Left ventricle myocardium inferior (tissue), 1 donor: ENCODE measurements around the gene SETD3. TPM values are rescaled to one million over a fixed set of nuclear protein-coding genes. Genes with fewer than 3 reads are reported as not detected.

Experiments
- DNase-seq: peaks from one replicate; pipeline ENCODE4 v3.0.0-alpha.2; 2020
- H3K27ac ChIP-seq: fragments of 200-600 bp; replicated peaks from 2 replicates; pipeline ENCODE4 v1.8.0; 2021
- H3K27me3 ChIP-seq: fragments of 200-600 bp; 2 replicates; pipeline ENCODE4 v1.8.0; 2021; ENCODE audit warnings: low read depth
- H3K36me3 ChIP-seq: fragments of 200-600 bp; 2 replicates; pipeline ENCODE4 v1.8.0; 2021
- H3K4me1 ChIP-seq: fragments of 200-600 bp; 2 replicates; pipeline ENCODE4 v1.8.0; 2021
- H3K4me3 ChIP-seq: fragments of 200-600 bp; 2 replicates; pipeline ENCODE4 v1.8.0; 2021; ENCODE audit warnings: mild to moderate bottlenecking, moderate library complexity
- H3K9me3 ChIP-seq: fragments of 200-600 bp; replicated peaks from 2 replicates; pipeline ENCODE4 v1.8.0; 2021
- intact Hi-C: fragments of 100-400 bp; cut with micrococcal nuclease; formaldehyde crosslinking; loops from one replicate; pipeline ENCODE4 v1.11.0; 2022
- total RNA-seq: library from RNA; stranded (reverse); fragmentation: NEBNext Ultra II Directional; extraction: Animal tissue kit (Norgen Biotek cat#: 25700); gene quantifications from one replicate; pipeline ENCODE4 v1.2.1, GENCODE V29; 2021
- TF ChIP-seq, protein P1 (sequence below): fragments of 200-600 bp; IDR thresholded peaks from 2 replicates; pipeline ENCODE4 v1.8.0; 2021; ENCODE audit warnings: antibody characterized with exemption, mild to moderate bottlenecking, borderline replicate concordance
- donor health status: DM: no; HTN: yes; CAD: no; lungs with severe emphysema.

Gene SETD3
- total RNA-seq, 1 donor from 2014 or later = 101 TPM

- H3K9me3 ChIP-seq = no peaks in the 10 kb centered on the region
- no peak overlapping the region for H3K27ac ChIP-seq
- intact Hi-C loops = no loop called here
- no peaks in the 10 kb centered on the region for H3K4me1 ChIP-seq
- TF ChIP-seq, protein P1, sequence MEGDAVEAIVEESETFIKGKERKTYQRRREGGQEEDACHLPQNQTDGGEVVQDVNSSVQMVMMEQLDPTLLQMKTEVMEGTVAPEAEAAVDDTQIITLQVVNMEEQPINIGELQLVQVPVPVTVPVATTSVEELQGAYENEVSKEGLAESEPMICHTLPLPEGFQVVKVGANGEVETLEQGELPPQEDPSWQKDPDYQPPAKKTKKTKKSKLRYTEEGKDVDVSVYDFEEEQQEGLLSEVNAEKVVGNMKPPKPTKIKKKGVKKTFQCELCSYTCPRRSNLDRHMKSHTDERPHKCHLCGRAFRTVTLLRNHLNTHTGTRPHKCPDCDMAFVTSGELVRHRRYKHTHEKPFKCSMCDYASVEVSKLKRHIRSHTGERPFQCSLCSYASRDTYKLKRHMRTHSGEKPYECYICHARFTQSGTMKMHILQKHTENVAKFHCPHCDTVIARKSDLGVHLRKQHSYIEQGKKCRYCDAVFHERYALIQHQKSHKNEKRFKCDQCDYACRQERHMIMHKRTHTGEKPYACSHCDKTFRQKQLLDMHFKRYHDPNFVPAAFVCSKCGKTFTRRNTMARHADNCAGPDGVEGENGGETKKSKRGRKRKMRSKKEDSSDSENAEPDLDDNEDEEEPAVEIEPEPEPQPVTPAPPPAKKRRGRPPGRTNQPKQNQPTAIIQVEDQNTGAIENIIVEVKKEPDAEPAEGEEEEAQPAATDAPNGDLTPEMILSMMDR = no peak
- no peaks in the 10 kb centered on the region for H3K36me3 ChIP-seq
- DNase-seq = no peak
- no peak overlapping the region for H3K4me3 ChIP-seq
- peaks cover 65% of the 10 kb centered on the region for H3K27me3 ChIP-seq
These were observed 100.3 kb downstream of the SETD3 start for GRCh38 chr14:99380402-99380801.

GRCh38 chr14:99378782-99379214 is 101.9 kb downstream of the SETD3 start:
- Histone ChIP-seq H3K27me3 (peaks cover 64% of the 10 kb centered on the region), H3K4me1 (no peaks in the 10 kb centered on the region), H3K27ac (no peak overlapping the region), H3K36me3 (no peaks in the 10 kb centered on the region), H3K9me3 (no peaks in the 10 kb centered on the region), H3K4me3 (no peak overlapping the region)
- no peak for DNase-seq
- intact Hi-C loops = no loop called here
- TF ChIP-seq, protein P1 = no peak

DNA sequence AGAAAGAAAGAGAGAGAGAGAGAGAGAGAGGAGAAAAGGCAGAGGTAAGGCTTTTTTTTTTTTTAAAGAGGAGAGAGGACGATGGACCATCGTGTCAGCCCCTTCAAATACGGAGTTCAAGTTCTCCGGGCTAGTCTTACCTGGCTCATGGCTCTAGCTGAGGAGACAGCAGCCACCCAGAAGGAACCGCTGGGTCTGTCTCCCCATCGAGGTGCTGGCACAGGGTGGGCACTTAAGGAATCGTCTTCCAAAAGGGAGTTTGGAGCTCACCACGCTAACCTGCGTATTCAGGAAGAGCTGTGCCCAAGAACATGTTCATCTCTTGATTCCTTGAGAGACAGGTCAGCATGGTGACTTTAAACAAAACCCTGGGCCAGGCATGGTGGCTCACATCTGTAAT is 102.7 kb downstream of the SETD3 start:
- no peak overlapping the region for H3K4me3 ChIP-seq
- no peaks in the 10 kb centered on the region for H3K9me3 ChIP-seq
- H3K36me3 ChIP-seq = no peaks in the 10 kb centered on the region
- H3K4me1 ChIP-seq = no peaks in the 10 kb centered on the region
- intact Hi-C loops = no loop called here
- no peak overlapping the region for H3K27ac ChIP-seq
- no peak for DNase-seq
- TF ChIP-seq, protein P1 = no peak
- H3K27me3 ChIP-seq = peaks cover 63% of the 10 kb centered on the region

DNA sequence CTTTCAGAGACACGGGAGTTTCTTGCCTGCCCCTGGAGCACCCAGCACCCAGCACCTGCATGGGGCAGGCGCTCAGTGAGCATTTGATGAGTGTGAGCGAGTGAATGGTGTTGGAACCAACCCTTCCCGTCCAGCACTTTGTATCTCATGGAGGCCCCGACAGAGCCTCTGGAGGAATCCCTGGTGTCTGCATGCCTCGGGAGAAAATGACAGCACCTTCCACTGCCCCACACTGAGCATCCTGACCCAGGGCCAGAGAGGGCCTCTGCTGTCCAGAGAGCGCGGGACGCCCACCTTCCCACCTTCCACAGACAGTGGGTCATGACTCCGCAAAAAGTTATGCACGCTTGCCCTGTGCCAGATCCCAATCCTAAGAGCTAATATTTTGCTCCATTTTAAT is 105.7 kb downstream of the SETD3 start:
- no peaks in the 10 kb centered on the region for H3K36me3 ChIP-seq
- no peak for DNase-seq
- no peaks in the 10 kb centered on the region for H3K4me1 ChIP-seq
- TF ChIP-seq, protein P1 = no peak
- no peaks in the 10 kb centered on the region for H3K9me3 ChIP-seq
- peaks cover 51% of the 10 kb centered on the region for H3K27me3 ChIP-seq
- intact Hi-C loops = no loop called here
- no peak overlapping the region for H3K4me3 ChIP-seq
- H3K27ac ChIP-seq = no peak overlapping the region

- peaks cover 7% of the 10 kb centered on the region for H3K27me3 ChIP-seq
- TF ChIP-seq, protein P1 = no peak
- H3K9me3 ChIP-seq = no peaks in the 10 kb centered on the region
- H3K27ac ChIP-seq = no peak overlapping the region
- H3K36me3 ChIP-seq = no peaks in the 10 kb centered on the region
- no peak for DNase-seq
- no peak overlapping the region for H3K4me3 ChIP-seq
- no peaks in the 10 kb centered on the region for H3K4me1 ChIP-seq
- intact Hi-C loops = no loop called here
These were observed 116.9 kb downstream of the SETD3 start for GRCh38 chr14:99363616-99364290.
